Raji (cell line): ENCODE results near the gene XPO1.
A peak's percentile ranks its signal among the peaks of the same experiment; 100 is the strongest.

ENCODE experiments used
- POLR2A ChIP-seq: IDR thresholded peaks from 2 replicates; pipeline ENCODE4 v1.6.1; 2011; ENCODE audit warnings: low read depth, low read length, control low read depth; ENCODE audit not compliant: insufficient read depth

Gene XPO1, protein sequence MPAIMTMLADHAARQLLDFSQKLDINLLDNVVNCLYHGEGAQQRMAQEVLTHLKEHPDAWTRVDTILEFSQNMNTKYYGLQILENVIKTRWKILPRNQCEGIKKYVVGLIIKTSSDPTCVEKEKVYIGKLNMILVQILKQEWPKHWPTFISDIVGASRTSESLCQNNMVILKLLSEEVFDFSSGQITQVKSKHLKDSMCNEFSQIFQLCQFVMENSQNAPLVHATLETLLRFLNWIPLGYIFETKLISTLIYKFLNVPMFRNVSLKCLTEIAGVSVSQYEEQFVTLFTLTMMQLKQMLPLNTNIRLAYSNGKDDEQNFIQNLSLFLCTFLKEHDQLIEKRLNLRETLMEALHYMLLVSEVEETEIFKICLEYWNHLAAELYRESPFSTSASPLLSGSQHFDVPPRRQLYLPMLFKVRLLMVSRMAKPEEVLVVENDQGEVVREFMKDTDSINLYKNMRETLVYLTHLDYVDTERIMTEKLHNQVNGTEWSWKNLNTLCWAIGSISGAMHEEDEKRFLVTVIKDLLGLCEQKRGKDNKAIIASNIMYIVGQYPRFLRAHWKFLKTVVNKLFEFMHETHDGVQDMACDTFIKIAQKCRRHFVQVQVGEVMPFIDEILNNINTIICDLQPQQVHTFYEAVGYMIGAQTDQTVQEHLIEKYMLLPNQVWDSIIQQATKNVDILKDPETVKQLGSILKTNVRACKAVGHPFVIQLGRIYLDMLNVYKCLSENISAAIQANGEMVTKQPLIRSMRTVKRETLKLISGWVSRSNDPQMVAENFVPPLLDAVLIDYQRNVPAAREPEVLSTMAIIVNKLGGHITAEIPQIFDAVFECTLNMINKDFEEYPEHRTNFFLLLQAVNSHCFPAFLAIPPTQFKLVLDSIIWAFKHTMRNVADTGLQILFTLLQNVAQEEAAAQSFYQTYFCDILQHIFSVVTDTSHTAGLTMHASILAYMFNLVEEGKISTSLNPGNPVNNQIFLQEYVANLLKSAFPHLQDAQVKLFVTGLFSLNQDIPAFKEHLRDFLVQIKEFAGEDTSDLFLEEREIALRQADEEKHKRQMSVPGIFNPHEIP (N-terminal part only)

GRCh38 chr2:61538200-61538919 lies at the start of gene XPO1:
XPO1 (minus strand) TSS chr2:61538356; CDS start chr2:61533897, 4,459 bp downstream.
- peak; percentile 93 for TF ChIP-seq POLR2A

DNA sequence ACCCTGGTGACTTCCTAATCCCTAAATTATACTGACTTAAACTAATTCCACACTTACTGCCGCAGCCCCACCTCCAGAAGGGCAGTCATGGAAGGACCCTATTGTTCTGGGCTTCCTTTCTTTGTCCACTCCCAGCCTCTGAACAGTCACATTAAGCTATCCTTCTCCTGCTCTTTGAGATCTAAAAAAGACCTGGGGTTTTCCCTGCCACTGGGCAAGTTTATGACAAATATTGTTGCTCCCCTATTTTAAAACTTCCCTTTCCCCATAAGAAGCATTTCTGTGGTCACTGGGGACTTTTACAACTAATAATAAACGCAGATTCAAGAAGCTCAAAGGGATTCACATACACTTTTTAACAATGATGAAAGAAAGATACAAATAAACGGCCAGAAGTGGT lies 47.2 kb upstream of the XPO1 start:
- no peak for TF ChIP-seq POLR2A

- TF ChIP-seq POLR2A: no peak
These were observed 44.0 kb upstream of the XPO1 start for GRCh38 chr2:61582165-61582564.

DNA sequence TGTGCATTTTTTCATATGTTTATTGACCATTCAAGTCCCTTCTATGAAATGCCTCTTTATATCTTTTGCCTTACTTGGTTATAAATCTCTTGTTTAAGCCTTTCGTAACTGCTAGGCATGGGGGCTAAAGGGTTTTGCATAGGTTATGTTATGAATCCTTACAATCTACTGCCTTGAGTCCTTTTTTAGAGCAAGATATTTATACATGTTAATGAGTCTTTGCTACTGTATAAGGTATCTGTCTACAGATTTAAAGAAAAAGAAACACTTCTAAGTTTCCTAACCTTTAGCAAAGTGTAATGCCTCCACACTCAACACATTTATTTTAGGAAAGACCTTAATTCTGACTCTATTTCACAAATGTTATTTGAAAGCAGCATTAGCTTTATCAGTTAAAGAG lies 43.6 kb upstream of the XPO1 start:
- no peak for TF ChIP-seq POLR2A

GRCh38 chr2:61575447-61575859 lies 37.3 kb upstream of the XPO1 start:
- no peak for TF ChIP-seq POLR2A

DNA sequence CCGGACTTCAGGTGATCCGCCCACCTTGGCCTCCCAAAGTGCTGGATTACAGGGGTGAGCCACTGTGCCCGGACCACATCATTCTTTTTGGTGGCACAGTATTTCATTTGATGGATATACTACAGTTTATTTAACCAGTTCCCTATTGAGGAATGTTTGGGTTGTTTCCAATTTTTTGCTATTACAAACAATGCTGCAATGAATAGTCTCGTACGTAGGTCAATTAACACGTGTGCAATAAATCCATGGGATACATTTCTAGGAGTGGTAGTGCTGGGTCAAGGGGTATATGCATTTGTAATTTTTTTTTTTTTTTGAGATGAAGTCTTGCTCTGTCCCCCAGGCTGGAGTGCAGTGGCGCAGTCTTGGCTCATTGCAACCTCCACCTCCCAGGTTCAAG lies 28.4 kb upstream of the XPO1 start:
- TF ChIP-seq POLR2A: no peak

DNA sequence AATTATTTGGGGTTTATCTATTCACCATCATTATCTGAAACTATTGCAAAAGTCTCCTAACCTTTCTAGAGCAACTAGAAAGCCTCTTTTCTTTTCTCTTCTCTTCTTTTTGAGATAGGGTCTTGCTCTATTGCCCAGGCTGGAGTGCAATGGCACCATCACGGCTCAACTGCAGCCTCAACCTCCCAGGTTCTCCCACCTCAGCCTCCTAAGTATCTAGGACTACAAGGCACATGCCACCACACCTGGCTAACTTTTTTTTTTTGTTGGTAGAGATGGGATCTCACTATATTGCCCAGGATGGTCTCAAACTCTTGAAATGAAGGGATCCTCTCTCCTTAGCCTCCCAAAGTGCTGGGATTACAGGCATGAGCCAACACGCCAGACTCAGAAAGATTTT lies 24.5 kb upstream of the XPO1 start:
- no peak for TF ChIP-seq POLR2A

GRCh38 chr2:61558160-61558559 lies 20.0 kb upstream of the XPO1 start:
- TF ChIP-seq POLR2A: no peak

DNA sequence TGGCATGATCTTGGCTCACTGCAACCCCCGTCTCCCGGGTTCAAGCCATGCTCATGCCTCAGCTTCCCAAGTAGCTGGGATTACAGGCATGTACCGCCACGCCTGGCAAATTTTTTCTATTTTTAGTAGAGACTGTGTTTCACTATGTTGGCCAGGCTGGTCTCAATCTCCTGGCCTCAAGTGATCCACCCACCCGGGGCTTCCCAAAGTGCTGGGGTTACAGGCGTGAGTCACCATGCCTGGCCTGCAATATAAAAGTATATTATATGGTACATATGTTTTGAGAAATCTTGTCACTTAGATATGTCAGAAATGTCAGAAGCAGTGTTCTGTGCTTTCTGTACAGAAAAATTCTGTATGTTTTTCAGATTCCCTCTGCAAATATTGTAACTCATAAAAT lies 19.2 kb upstream of the XPO1 start:
- TF ChIP-seq POLR2A: no peak

DNA sequence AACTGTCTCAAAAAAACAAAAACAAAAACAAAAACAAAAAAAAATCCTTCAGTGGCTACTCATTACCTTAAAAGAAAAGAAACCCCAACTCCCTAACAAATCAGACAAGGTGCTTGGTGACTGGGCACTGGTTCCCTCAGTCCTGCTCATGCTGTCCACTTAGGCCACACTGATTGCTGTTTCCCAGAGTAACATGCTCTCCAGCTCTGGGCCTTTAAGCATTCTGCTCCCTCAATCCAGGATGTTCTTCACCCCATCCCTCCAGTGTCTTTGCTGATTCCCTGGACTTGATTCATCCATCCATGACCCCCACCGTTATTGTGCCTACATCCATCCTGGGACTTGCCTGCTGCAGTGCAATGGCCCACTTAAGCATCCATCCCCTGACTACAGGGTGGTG lies 16.4 kb upstream of the XPO1 start:
- no peak for TF ChIP-seq POLR2A

GRCh38 chr2:61550375-61551209 lies 12.4 kb upstream of the XPO1 start:
- no peak for TF ChIP-seq POLR2A

DNA sequence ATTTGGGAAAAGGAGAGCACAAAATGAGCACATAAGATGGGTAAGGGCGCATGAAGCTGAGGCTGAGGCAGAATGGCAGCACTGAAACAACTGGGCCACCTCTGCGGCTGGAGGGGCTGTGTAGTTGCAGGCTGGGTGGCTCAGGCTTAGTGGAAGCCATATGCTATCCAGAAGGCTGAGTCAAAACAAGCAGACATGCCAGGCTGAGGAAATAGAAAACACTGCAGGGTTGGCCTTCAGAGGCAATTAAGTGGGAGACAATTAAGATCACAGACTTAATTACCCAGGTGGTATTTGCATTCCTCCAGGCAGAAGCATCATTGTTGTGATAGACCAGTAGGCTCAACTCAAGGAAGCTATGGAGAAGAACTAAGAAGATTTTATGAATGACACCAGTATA lies 11.4 kb upstream of the XPO1 start:
- no peak for TF ChIP-seq POLR2A

- TF ChIP-seq POLR2A: no peak
These were observed 4.9 kb upstream of the XPO1 start for GRCh38 chr2:61543062-61543461.

GRCh38 chr2:61538920-61539520 lies 864 bp upstream of the XPO1 start:
- TF ChIP-seq POLR2A: peak; percentile 54; the same call in 1 of the 2 replicates
